A673 (cell line): ENCODE data around the gene OR2AE1. TPM values are rescaled to one million over a fixed set of nuclear protein-coding genes. Genes with fewer than 3 reads are reported as not detected.

Experiments used
- BruUV-seq: library from RNA; stranded (reverse); fragments of 400-500 nt; replicated peaks from 2 replicates; lab custom pipeline; 2021; lab: Mats Ljungman, UMichigan
- CTCF ChIA-PET: fragments of 300-600 bp; sonication (Branson Sonifier 250); formaldehyde crosslinking; loops from one replicate; lab custom pipeline; 2022; ENCODE audit warnings: antibody characterized with exemption; lab: Charles Lee
- POLR2A ChIA-PET: fragments of 300-600 bp; sonication (Branson Sonifier 250); formaldehyde crosslinking; loops from one replicate; lab custom pipeline; 2022; ENCODE audit warnings: antibody characterized with exemption; ENCODE audit not compliant: low non-redundant PET; lab: Charles Lee
- DNase-seq: peaks from one replicate; pipeline ENCODE4 v3.0.0-alpha.2; 2015; ENCODE audit warnings: low spot score
- H3K27ac ChIP-seq: fragments of 200-600 bp; sonication (generic); 2 replicates; pipeline ENCODE4 v1.5.1; 2016; ENCODE audit warnings: mixed run types, low read depth, mild to moderate bottlenecking, mixed read lengths, antibody characterized with exemption, low read length; ENCODE audit not compliant: poor library complexity, severe bottlenecking
- H3K27me3 ChIP-seq: fragments of 200-600 bp; sonication (generic); replicated peaks from 2 replicates; pipeline ENCODE4 v1.6.1; 2017; ENCODE audit warnings: mixed run types, low read depth, mild to moderate bottlenecking, mixed read lengths, antibody characterized with exemption, low read length; ENCODE audit not compliant: insufficient read depth, poor library complexity
- H3K36me3 ChIP-seq: fragments of 200-600 bp; sonication (generic); 2 replicates; pipeline ENCODE4 v1.6.1; 2016; ENCODE audit warnings: mixed run types, mild to moderate bottlenecking, mixed read lengths, antibody characterized with exemption, low read length; ENCODE audit not compliant: insufficient read depth, poor library complexity, severe bottlenecking
- H3K4me1 ChIP-seq: fragments of 200-600 bp; sonication (generic); 2 replicates; pipeline ENCODE4 v1.6.1; 2017; ENCODE audit warnings: mixed run types, mild to moderate bottlenecking, mixed read lengths, antibody characterized with exemption, low read length; ENCODE audit not compliant: insufficient read depth, poor library complexity, severe bottlenecking
- H3K4me3 ChIP-seq: fragments of 200-600 bp; sonication (generic); 2 replicates; pipeline ENCODE4 v1.5.1; 2016; ENCODE audit warnings: low read depth, mixed run types, mild to moderate bottlenecking, mixed read lengths, low read length; ENCODE audit not compliant: poor library complexity, severe bottlenecking
- H3K9me3 ChIP-seq: fragments of 200-600 bp; sonication (generic); 2 replicates; pipeline ENCODE4 v1.6.1; 2016; ENCODE audit warnings: mixed run types, low read depth, mild to moderate bottlenecking, mixed read lengths, antibody characterized with exemption, low read length; ENCODE audit not compliant: poor library complexity, severe bottlenecking
- CTCF ChIP-seq: fragments of 300-800, 200-600 bp; sonication (generic); conservative IDR thresholded peaks from 2 replicates; pipeline ENCODE4 v1.5.1; 2017; ENCODE audit warnings: low read depth, mild to moderate bottlenecking, antibody characterized with exemption, low read length, moderate library complexity, mixed read lengths
- EZH2 ChIP-seq: fragments of 200-600 bp; sonication (generic); IDR thresholded peaks from 2 replicates; pipeline ENCODE4 v1.6.1; 2017; ENCODE audit warnings: borderline replicate concordance, low read depth, mild to moderate bottlenecking, mixed read lengths, antibody characterized with exemption, low read length; ENCODE audit not compliant: poor library complexity, severe bottlenecking
- intact Hi-C: fragments of 100-400 bp; cut with micrococcal nuclease; formaldehyde crosslinking; loops from one replicate; pipeline ENCODE4 v1.10.0; 2022; ENCODE audit not compliant: unreplicated experiment
- total RNA-seq: library from RNA; stranded (reverse); gene quantifications from 2 replicates; pipeline ENCODE4 v1.2.3, GENCODE V29; 2021

OR2AE1 gene
- total RNA-seq, 1 experiment from 2014 or later: not detected

GRCh38 chr7:99837649-99838361 is 39.0 kb downstream of the OR2AE1 start:
- no peak for DNase-seq
- H3K36me3 ChIP-seq: no peaks in the 10 kb centered on the region
- H3K27me3 ChIP-seq: peaks cover 12% of the 10 kb centered on the region
- POLR2A ChIA-PET: no interaction called here
- TF ChIP-seq CTCF (peak; percentile 32; the same call in 1 of the 2 replicates), EZH2 (no peak)
- no peaks in the 10 kb centered on the region for H3K9me3 ChIP-seq
- intact Hi-C loops: no loop called here
- no TSS peak for BruUV-seq
- CTCF ChIA-PET: interaction anchor here (1.0 kb wide), 1 partner anchor 312 kb away, joined by 3 read pairs; no protein-coding TSS in a partner anchor
- no peak overlapping the region for H3K4me3 ChIP-seq
- H3K4me1 ChIP-seq: no peaks in the 10 kb centered on the region
- no peak overlapping the region for H3K27ac ChIP-seq

- no peak for DNase-seq
- ChIA-PET CTCF (no interaction called here), POLR2A (no interaction called here)
- peaks cover 12% of the 10 kb centered on the region for H3K27me3 ChIP-seq
- no peaks in the 10 kb centered on the region for H3K36me3 ChIP-seq
- H3K9me3 ChIP-seq: no peaks in the 10 kb centered on the region
- intact Hi-C loops: no loop called here
- no peaks in the 10 kb centered on the region for H3K4me1 ChIP-seq
- no peak overlapping the region for H3K4me3 ChIP-seq
- TF ChIP-seq EZH2 (no peak), CTCF (no peak)
- H3K27ac ChIP-seq: no peak overlapping the region
- no TSS peak for BruUV-seq
These were observed 41.6 kb downstream of the OR2AE1 start for GRCh38 chr7:99835189-99835588.

DNA sequence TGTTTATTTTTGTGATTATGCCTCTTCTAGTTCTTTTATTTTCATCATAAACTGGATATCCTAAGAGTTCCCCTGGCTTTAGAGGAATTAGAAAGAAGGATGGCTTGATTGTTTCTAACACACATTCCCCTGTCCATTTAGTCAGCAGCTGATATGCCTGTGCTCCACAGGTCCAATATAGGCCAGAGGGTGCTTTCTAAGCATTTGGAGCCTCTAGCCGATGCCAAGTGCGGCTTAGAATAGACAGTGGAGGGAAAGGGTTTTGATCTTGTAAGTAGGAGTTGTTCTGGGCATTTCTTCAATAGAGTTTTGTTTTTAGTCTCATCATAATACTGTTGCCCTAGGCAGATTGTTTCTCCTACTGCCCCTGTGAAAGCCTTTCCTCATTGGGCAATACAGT is 42.5 kb downstream of the OR2AE1 start:
- Histone ChIP-seq H3K27ac (no peak overlapping the region), H3K27me3 (peaks cover 12% of the 10 kb centered on the region), H3K4me3 (no peak overlapping the region), H3K4me1 (no peaks in the 10 kb centered on the region), H3K9me3 (no peaks in the 10 kb centered on the region), H3K36me3 (no peaks in the 10 kb centered on the region)
- BruUV-seq: no TSS peak
- ChIA-PET POLR2A (no interaction called here), CTCF (no interaction called here)
- TF ChIP-seq EZH2: no peak
- no peak for TF ChIP-seq CTCF
- intact Hi-C loops: no loop called here
- no peak for DNase-seq
